ENCODE results near the gene NAALADL2.
"Not testable (repeated sequence)": the region's sequence is repeated elsewhere in the genome, so short reads cannot be mapped to it uniquely, and the experiment has no call there.

NAALADL2 gene

DNA sequence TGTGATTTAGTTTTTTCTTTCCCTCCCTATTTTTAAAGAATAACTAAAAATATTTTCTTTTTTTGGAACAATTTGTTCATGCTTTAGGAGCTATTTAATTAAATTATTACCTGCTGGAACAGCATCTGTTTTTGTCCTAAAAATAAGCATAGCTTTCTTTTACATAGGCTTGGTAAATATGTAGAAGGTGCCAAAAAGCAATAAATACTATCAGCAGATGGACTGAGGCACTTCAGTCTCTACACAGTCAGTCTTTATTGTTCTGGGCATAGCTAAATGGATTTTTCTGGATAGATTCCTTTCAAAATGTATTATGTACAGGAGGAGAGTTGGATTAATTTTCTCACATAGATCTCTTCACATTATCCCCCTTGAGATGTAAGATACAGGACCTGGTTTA lies 223.5 kb downstream of the NAALADL2 start:
- DNase-seq: peak; percentile 93

DNA sequence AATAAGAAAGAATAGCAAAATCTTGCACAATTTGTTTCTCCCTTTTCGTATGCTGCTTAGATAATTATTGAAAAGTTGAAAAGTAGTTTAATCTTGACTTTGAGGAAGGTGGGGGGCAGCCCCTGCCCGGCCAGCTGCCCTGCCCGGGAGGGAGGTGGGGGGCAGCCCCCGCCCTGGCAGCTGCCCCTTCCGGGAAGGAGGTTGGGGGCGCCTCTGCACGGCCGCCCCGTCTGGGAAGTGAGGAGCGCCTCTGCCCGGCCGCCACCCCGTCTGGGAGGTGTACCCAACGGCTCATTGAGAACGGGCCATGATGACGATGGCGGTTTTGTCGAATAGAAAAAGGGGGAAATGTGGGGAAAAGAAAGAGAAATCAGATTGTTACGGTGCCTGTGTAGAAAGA lies 228.0 kb downstream of the NAALADL2 start:
- DNase-seq: not testable (repeated sequence)

DNA sequence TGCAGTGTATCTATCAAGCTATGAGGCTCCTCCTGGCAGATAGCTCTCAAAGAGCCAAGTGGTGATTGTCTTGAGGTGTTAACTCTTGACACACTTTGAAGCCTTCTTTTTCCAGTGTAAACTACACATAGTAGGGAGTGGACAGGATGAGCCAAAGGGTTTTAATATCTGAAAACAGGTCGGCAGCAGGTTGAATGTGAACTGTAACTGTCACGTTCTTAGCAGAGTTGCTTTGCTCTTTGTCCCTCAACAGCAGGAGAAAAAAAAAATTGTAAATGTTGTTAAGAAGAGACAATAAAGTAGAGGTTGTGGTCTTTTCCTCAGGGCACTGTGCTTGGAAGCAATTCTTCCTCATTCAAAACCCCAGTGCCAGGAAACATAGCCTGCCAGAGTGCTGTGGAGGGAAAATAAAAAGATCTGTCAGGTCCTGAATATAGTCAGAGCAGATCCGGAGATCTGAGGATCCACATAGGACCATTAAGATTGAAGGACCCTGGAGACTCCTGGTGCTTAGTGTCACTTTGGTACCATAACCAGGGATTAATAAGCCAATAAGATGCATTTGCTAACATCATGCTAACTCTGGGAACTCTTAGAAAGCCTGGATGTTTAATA lies 229.7 kb downstream of the NAALADL2 start:
- DNase-seq: no peak

DNA sequence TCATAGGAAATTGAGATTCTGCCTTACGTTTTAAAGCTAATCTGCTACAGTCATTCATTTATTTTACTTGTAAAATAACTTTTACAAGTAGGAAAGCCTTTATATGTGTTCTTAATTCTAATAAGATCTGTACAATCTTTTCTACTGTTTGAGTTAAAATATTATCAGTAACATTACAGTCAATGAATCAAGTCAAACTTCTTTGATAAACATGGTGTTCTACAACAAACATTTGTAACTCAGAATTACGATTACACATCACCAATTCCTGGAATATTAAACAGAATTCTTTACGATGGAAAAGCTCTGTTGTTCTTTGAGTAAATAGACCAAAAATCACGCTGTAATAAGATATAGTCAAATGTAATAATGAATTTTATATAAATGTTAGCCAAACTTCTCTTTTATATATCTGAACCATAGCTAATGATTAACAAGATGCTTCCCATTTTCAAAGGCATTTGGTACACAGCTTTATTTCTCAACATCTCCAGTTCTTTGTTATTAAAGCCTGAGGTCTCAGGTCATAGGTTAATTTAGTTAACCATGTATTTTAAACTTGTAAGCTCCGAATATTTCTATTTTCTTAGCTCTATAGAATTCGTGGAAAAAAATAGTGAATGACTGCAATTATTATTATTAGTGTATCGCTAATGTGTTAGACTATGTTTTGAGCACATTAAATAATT lies 232.4 kb downstream of the NAALADL2 start:
- no peak for DNase-seq

DNA sequence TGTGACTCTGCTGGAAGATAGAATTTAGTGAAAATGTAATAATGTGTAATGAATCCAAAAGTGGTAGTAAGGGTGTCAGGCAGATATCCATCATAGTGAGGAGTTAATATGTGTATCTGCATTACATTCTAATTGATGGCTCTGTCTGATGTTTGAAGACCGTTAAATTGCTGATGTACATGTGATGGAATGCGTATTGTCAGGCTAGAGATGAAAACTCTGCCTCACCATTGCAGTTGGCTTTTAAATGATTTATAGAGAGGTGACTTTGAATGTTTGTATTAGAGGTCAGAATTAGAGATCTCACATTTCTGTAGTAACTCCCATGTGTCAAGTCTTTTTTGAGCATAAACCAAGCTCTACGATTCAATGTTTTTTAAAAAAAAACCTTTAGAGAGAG lies 234.6 kb downstream of the NAALADL2 start:
- no peak for DNase-seq

DNA sequence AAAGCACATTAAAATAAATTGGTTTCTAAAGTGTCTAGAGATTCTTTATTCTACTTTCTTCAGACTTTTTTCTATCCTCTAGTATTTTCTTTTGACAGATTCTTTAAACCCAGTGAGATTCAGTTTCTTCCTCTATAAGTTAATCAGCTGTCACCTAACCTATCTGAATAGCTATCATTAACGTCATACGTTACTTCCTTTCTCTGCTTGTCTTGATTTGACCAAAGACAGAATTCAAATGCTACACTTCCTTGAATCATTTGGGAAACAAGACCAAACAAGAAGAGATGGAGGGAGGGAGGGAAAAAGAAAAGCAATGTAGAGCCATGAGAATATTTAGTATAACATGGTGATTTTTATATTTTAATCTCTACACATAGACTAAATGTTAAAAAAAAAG lies 235.2 kb downstream of the NAALADL2 start:
- no peak for DNase-seq

DNA sequence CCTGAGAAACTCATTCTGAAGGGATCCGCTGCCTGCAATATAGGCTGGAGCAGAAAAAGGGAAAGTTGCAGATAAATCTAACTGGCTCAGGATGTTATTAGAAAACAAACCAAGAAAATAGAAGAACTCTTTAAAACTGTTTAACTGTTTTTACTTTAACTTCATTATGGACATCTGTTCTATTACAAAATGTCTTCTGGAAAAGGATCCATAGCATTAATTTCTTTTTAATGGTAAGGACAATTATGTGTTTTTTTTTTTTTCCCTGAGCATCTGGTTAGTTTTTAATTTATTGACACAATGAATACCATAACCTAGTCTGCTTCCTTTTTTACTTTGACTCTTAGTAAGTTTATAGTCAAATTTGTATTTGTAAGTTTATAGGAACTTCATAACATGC lies 239.5 kb downstream of the NAALADL2 start:
- DNase-seq: peak; percentile 27

DNA sequence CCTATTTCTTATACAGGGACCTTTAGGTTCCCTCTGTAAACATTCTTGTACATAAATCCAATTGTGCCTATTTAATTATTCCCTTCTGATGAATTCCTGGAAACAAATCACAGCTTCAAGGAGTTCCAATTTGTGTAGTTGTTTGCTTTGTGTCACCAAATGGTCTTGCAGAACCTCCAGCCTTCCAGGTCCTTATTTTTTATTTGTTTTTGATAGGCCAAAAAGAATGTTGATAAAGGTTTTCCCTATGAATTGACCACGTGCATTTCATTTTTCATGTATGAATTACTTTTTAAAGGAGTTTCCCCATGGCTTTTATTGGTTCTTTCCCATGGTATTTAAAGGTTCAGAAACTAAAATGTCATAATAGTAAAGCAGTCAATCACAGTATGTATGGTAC lies 243.0 kb downstream of the NAALADL2 start:
- DNase-seq: no peak

DNA sequence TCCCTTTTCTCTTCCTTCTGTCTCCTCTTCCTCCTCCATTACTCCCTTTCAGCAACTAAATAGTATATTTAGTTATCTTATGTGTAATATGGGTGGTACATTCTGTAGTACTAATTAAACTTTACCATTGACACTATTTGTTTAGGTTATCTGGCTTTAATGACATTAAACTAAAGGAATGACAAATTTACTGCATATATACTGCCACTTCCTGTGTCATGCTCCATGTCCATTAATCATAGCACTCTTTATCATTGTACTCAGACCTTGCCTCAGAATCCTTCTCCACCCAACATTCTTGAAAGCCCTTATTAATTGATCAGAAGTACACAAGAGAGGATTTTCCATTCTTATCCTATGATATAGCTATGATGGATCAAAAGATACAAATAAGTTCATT lies 244.2 kb downstream of the NAALADL2 start:
- no peak for DNase-seq

DNA sequence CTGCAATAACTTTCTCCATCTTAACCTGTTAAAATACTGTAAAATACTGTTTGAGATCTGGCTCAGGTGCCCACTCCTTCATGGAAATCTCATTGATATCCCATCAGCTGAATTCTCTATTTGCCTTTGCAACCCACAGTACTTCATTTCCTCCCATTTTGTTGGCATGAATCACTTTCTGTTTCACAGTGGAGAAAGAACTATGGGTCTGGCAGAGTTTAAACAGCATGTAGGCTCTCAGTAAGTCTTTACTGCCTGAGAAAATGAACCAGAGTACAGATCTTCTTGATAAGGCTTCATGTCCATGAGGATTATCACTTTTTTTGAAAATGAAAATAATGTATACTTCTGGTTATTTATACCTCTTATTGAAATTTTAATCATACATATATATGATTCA lies 245.9 kb downstream of the NAALADL2 start:
- no peak for DNase-seq

DNA sequence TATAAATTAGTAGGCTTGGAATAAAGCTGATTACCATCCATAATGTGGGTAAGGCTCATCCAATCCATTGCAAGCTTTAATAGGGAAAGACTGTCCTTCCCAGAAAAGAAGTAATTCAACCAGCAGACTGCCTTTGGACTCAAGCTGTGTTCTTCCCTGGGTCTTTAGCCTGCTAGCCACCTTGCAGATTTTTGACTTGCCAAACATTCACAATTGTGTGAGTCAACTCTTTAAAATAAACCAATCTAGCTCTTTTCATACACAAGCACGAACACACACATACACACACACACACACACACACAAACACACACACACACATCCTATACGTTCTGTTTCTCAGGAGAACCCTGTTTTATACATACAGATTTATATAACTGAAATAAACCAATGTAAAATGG lies 248.1 kb downstream of the NAALADL2 start:
- no peak for DNase-seq

DNA sequence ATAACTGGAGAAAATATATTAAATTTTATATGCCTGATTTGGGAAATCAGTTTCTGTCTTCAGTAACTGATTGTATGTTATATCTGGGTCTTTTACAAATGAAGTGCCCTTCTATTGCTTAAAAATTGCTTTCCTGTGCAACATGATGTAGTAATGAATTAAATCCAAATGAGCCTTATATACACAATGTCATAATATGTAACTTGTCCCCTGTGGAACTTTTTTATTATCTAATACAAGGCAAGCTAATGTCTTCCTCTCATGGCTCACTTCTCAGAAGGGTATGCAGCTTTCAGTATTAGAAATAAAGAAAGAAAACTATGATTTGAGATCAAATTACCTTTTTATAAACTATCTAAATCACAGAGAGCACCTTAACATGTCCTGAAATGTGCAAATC lies 248.9 kb downstream of the NAALADL2 start:
- no peak for DNase-seq

DNA sequence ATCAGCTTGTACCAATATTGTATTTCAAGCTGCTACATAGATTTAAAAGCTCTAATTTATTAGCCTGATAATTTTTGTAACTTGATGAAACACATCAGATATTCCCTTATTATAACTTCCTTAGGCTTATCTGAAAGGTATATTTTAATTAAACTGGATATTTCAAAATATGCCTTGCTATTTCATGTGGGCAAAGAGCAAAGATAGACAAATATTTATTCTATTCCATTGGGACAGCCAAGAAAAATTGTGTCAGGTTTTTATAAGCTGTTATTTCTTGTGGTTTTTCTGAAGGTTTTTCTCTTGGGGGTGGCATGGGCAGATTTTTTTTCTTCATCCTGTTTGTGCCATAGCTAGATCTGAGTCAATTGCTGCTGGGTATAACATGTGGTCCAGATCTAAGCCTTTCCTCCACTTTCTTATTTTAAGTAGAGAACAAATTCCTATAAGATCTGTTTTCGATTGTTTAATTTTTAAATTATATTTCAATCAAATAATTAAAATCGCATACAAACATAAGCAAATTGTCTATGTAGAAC lies 249.5 kb downstream of the NAALADL2 start:
- no peak for DNase-seq

DNA sequence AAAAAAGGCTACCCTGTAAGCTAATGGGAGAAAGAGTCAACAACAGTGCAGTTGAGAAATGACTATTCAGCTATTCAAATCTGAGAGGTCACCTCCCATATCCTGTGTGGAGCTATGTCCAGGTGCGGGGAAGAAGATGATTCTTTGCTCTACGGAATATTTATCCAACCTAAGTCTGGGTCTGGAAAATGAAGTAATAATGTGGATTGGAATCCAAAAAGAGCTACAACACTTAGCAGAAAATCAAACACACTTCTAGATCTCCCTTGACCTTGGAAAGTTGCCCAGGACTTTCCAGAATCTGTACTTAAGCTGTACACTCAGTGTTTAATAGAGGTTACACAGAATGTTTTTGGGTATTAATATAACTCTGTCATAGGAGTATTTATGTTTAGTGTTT lies 251.9 kb downstream of the NAALADL2 start:
- no peak for DNase-seq

DNA sequence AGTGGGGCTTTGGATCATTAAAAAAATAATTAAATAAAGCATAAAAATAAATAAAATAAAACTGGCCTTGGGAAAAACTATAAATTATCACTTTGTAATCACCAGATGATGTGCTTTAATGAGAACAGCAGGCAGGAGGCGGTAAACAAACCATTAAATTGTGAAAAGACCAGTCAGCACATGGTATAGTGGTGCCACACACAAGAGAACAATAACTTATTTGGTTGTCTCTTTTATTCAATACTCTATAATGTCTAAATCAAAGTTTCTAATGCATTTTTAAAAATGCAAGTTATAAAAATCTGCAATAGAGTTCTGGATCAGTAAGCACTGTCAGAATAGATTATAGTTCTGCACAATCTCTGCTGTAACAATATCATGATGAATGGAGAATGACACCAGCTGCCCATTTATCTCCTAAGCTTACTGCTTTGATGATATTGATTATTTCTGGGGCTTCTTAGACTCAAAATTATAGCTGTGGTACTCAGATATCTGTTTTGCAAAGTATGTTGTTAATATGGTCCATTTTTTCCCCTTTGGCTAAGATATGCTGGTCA lies 259.3 kb downstream of the NAALADL2 start:
- no peak for DNase-seq

DNA sequence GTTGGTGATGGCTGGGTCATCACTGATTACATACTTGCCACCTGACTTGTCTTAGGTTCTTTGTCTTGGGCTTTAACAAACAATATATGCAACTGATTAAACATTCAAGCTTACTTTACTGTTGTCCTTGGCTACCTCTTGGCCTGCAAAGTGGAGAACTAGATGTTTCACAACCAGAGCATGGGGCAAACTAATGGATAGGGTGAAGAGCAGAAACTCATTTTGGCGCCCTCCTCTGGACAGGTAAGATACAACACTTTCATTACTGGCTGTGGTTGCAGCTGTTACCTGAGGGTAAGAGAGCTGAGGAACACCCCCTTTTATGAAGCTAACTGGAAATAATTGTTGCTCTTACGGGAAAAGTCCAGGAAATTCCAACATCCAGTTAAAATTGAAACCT lies 262.1 kb downstream of the NAALADL2 start:
- peak; percentile 31 for DNase-seq

DNA sequence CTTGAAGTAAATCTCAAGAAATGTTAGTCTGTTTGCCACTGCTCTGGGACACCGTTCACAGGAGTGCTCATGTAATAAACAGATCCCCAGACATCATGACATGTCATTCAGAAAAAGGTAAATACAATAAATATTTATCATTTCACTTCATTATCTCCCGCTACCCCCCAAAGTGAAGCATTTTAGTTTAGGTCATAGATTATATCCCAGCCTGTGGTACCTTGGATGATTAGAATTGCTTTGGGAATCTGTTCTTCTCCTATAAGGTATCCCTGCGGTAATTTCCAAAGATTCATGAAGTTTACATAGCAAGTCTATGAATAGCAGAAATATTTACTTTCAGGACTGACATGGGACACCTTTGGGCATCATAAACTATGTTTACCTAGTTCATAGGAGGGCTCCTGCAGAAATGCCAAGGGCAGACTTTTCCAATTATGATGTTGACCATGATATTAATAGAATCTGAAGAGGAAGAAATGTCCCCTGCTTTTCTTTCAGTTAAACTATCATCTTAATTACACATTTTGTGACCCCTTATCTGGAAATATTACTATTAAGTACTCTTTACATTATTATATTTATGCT lies 268.0 kb downstream of the NAALADL2 start:
- DNase-seq: no peak

DNA sequence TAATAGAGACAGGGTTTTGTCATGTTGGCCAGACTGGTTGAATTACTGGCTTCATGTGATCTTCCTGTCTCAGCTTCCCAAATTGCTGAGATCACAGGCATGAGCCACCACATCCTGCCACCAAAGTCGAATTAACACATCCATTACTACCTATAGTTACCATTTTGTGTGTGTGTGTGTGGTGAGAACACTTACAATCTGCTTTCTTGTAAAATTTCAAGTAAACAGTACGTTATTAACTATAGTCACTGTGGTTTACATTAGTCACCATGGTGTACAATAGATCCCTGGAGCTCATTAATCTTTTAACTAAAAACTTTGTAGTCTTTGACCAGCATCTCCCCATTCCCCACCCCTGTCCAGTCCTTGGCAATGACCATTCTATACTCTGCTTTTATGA lies 270.0 kb downstream of the NAALADL2 start:
- no peak for DNase-seq

DNA sequence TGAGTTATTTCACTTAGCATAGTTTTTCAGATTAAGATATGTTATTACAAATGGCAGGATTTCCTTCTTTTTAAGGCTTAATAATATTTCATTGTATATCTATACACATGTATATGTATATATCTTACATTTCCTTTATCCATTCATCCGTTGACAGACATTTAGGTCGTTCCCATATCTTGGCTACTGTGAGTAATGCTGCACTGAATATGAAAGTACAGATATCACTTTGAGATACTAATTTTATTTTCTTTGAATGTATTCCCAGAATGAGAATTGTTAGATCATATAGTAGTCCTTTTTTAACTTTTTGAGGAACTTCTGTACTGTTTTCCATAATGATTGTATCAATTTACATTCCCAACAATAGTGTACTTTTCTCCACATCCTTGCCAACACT lies 270.4 kb downstream of the NAALADL2 start:
- no peak for DNase-seq

DNA sequence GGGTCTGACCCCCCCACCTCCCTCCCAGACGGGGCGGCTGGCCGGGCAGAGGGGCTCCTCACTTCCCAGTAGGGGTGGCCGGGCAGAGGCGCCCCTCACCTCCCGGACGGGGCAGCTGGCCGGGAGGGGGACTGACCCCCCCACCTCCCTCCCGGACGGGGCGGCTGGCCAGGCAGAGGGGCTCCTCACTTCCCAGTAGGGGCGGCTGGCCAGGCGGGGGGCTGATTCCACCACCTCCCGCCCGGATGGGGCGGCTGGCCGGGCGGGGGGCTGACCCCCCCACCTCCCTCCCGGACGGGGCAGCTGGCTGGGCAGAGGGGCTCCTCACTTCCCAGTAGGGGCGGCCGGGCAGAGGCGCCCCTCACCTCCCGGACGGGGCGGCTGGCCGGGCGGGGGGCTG lies 272.7 kb downstream of the NAALADL2 start:
- DNase-seq: not testable (repeated sequence)

DNA sequence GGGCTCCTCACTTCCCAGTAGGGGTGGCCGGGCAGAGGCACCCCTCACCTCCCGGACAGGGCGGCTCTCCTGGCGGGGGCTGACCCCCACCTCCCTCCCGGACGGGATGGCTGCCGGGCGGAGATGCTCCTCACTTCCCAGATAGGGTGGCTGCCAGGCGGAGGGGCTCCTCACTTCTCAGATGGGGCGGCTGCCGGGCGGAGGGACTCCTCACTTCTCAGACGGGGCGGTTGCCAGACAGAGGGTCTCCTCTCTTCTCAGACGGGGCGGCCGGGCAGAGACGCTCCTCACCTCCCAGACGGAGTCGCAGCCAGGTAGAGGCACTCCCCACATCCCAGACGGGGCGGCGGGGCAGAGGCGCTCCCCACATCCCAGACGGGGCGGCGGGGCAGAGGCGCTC lies 273.6 kb downstream of the NAALADL2 start:
- not testable (repeated sequence) for DNase-seq

DNA sequence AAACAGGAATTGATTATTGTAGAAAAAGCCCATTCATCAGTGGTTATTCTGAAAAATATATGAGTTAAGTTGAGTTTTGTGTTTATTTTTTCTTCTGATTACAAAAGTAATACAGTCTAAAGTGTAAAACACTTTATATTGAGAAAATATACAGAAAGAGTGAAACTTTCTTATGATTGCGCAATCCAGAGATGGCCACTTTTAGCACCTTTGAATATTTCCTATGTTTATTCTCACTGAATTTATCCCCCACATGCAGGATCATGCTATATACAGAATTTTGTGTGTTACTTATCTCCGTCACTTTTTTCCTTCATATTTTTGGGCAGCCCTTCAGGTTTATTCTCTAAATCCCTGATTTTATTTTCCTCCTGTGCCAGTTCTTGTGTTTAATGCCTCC lies 285.2 kb downstream of the NAALADL2 start:
- DNase-seq: no peak

DNA sequence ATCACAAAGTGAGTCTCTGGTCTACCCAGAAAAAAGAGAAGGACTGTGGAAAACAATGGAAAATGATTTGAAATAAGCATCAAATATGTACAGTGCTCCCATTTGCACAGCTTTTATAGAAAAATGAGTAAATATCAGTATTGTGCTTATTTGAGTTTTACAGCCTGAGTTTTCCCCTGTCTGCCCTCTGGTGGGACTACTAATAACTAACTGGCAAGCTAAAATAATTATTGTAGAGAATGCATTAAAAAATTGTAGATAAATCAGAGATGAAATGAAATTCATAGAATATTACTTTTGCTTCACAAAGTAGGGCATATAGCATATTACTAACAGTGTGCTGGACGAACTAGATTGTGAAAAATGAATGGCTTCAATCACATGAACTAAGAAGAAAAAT lies 287.1 kb downstream of the NAALADL2 start:
- DNase-seq: peak; percentile 8

DNA sequence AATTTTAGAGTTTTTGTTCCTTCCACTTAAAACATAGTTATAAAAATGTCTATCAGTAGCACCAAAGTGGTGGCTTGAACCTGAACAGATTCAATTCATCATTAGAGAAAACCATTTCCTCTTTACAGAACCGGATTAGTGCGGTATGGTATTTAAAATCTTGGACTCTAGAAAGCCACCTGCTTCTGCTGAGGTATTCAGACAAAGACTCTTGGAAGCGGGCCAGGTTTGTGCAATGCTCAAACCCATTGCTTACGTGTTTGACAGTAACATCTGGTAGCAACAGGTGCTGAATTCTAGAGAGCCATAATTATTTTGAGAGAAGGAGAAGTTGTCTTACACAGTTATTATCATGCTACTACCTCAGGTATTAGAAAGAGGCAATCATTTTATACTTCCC lies 290.5 kb downstream of the NAALADL2 start:
- peak; percentile 97 for DNase-seq

All from NCI-H2171 treated with DMSO at 0.1 percent for 48 hours (cell line).